C4-2B (cell line): ENCODE results near the gene PKN2.

Source experiments
- CTCF ChIP-seq: fragments of 450-650 bp; conservative IDR thresholded peaks from 2 replicates; pipeline ENCODE4 v1.5.1; 2017; ENCODE audit warnings: mild to moderate bottlenecking
- ZFX ChIP-seq: fragments of 450-650 bp; IDR thresholded peaks from 2 replicates; pipeline ENCODE4 v1.6.1; 2017

- TF ChIP-seq CTCF (no peak), ZFX (no peak)
Measured at GRCh38 chr1:88774151-88774556, 90.1 kb downstream of the PKN2 start.
